WERI-Rb-1 (cell line): Measurements from ENCODE around the gene BIRC5.
"Not testable (repeated sequence)": the region's sequence is repeated elsewhere in the genome, so short reads cannot be mapped to it uniquely, and the experiment has no call there.

Source experiments
- DNase-seq: peaks from one replicate; pipeline ENCODE4 v3.0.0-alpha.2; 2020
- H3K27ac ChIP-seq: fragments of 250-450 bp; sonication (Bioruptor Pico); 2 replicates; pipeline ENCODE4 v1.5.1; 2020; ENCODE audit warnings: mild to moderate bottlenecking, moderate library complexity
- H3K27me3 ChIP-seq: fragments of 250-450 bp; sonication (Bioruptor Pico); 2 replicates; pipeline ENCODE4 v1.5.1; 2021; ENCODE audit warnings: mild to moderate bottlenecking, low read depth, moderate library complexity; ENCODE audit not compliant: insufficient read depth, severe bottlenecking
- H3K36me3 ChIP-seq: fragments of 250-450 bp; sonication (Bioruptor Pico); 2 replicates; pipeline ENCODE4 v1.5.1; 2020; ENCODE audit warnings: mild to moderate bottlenecking, moderate library complexity
- H3K4me3 ChIP-seq: 2 replicates; pipeline ENCODE4 v1.5.1; 2011; ENCODE audit warnings: low read depth, mild to moderate bottlenecking, control low read depth, low read length
- H3K9me3 ChIP-seq: fragments of 250-450 bp; sonication (Bioruptor Pico); 2 replicates; pipeline ENCODE4 v1.5.1; 2021; ENCODE audit warnings: mild to moderate bottlenecking, moderate library complexity; ENCODE audit not compliant: severe bottlenecking
- TF ChIP-seq, protein P1 (sequence below): IDR thresholded peaks from 2 replicates; pipeline ENCODE4 v1.5.1; 2011; ENCODE audit warnings: low read depth, mild to moderate bottlenecking, control low read depth, inconsistent platforms, low read length

BIRC5 gene

DNA sequence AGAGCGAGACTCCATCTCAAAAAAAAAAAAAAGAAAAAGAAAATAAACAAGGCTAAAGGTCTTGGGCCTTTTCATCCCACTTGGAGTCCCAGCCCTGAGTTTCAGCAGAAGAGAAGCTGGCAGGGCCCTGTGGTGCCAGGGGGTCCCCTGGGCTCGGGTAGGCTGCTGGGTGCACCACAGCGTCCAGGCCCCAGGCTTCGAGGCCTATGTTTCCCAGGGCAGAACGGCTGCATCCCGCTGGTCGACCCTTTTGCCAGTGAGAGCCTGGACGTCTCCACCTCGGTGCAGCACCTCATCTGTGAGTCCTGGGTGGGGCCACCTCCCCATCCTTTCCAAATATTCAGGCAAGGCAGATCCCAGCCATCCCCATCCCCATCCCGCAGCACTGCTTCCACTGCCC lies 19.6 kb downstream of the BIRC5 start:
- no peaks in the 10 kb centered on the region for H3K27me3 ChIP-seq
- DNase-seq = no peak
- no peaks in the 10 kb centered on the region for H3K36me3 ChIP-seq
- TF ChIP-seq, protein P1, sequence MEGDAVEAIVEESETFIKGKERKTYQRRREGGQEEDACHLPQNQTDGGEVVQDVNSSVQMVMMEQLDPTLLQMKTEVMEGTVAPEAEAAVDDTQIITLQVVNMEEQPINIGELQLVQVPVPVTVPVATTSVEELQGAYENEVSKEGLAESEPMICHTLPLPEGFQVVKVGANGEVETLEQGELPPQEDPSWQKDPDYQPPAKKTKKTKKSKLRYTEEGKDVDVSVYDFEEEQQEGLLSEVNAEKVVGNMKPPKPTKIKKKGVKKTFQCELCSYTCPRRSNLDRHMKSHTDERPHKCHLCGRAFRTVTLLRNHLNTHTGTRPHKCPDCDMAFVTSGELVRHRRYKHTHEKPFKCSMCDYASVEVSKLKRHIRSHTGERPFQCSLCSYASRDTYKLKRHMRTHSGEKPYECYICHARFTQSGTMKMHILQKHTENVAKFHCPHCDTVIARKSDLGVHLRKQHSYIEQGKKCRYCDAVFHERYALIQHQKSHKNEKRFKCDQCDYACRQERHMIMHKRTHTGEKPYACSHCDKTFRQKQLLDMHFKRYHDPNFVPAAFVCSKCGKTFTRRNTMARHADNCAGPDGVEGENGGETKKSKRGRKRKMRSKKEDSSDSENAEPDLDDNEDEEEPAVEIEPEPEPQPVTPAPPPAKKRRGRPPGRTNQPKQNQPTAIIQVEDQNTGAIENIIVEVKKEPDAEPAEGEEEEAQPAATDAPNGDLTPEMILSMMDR = no peak
- H3K27ac ChIP-seq = no peak overlapping the region
- no peak overlapping the region for H3K4me3 ChIP-seq
- no peaks in the 10 kb centered on the region for H3K9me3 ChIP-seq

GRCh38 chr17:78234261-78234865 lies 20.3 kb downstream of the BIRC5 start:
- no peak overlapping the region for H3K27ac ChIP-seq
- no peak for DNase-seq
- H3K36me3 ChIP-seq = no peaks in the 10 kb centered on the region
- no peaks in the 10 kb centered on the region for H3K27me3 ChIP-seq
- TF ChIP-seq, protein P1 = no peak
- H3K9me3 ChIP-seq = no peaks in the 10 kb centered on the region
- H3K4me3 ChIP-seq = no peak overlapping the region

- not testable (repeated sequence) for H3K27ac ChIP-seq, H3K4me3 ChIP-seq, H3K27me3 ChIP-seq, H3K36me3 ChIP-seq, H3K9me3 ChIP-seq, DNase-seq
These were observed 21.0 kb downstream of the BIRC5 start for GRCh38 chr17:78235022-78235421.

DNA sequence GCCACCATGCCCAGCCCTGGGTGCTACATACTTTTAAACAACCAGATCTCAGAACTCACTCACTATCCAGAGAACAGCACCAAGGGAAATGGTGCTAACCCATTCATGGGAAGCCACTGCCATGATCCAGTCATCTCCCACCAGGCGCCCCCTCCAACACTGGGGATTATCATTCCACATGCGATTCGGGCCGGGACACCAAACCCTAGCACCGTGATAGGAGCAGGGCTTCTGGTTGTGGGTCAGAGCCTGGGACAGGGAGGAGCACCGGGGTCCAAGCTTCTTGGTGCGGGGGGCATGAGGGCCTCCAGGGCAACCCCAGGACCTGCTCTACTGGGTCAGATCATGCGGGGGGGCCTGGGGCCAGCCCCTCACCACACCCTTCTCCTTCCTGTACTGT lies 21.8 kb downstream of the BIRC5 start:
- Histone ChIP-seq H3K9me3 (no peaks in the 10 kb centered on the region), H3K27me3 (no peaks in the 10 kb centered on the region), H3K27ac (peak overlapping the region; percentile 74), H3K4me3 (no peak overlapping the region), H3K36me3 (no peaks in the 10 kb centered on the region)
- TF ChIP-seq, protein P1 = no peak
- no peak for DNase-seq

- peak overlapping the region; percentile 74 for H3K27ac ChIP-seq
- TF ChIP-seq, protein P1 = no peak
- no peaks in the 10 kb centered on the region for H3K27me3 ChIP-seq
- no peaks in the 10 kb centered on the region for H3K9me3 ChIP-seq
- H3K4me3 ChIP-seq = no peak overlapping the region
- no peaks in the 10 kb centered on the region for H3K36me3 ChIP-seq
- peak; percentile 70 for DNase-seq
These were observed 22.5 kb downstream of the BIRC5 start for GRCh38 chr17:78236362-78237127.

- no peaks in the 10 kb centered on the region for H3K9me3 ChIP-seq
- DNase-seq = no peak
- H3K27me3 ChIP-seq = no peaks in the 10 kb centered on the region
- H3K27ac ChIP-seq = peak overlapping the region; percentile 74
- H3K4me3 ChIP-seq = no peak overlapping the region
- H3K36me3 ChIP-seq = no peaks in the 10 kb centered on the region
- TF ChIP-seq, protein P1 = no peak
These were observed 23.5 kb downstream of the BIRC5 start for GRCh38 chr17:78237401-78238012.
